Stimulated activated CD4-positive, alpha-beta T cell treated with anti-CD3 and anti-CD28 coated beads, Interleukin-12 subunit alpha, Interleukin-12 subunit beta, amount 100 ng/mL, for 4 hours (primary cell): Measurements from ENCODE around the gene PPP2R5D.
"Not testable (repeated sequence)": the region's sequence is repeated elsewhere in the genome, so short reads cannot be mapped to it uniquely, and the experiment has no call there.

ENCODE experiments used
- DNase-seq: peaks from one replicate; pipeline ENCODE4 v3.0.0-alpha.2; 2020

PPP2R5D gene

GRCh38 chr6:43033496-43034189 lies 49.3 kb downstream of the PPP2R5D start:
- no peak for DNase-seq

GRCh38 chr6:43034190-43034525 lies 49.8 kb downstream of the PPP2R5D start:
- no peak for DNase-seq

- DNase-seq: no peak
These were observed 51.3 kb downstream of the PPP2R5D start for GRCh38 chr6:43035495-43036194.

GRCh38 chr6:43036712-43037111 lies 52.3 kb downstream of the PPP2R5D start:
- DNase-seq: no peak

- no peak for DNase-seq
These were observed 52.8 kb downstream of the PPP2R5D start for GRCh38 chr6:43037197-43037596.

- no peak for DNase-seq
These were observed 53.3 kb downstream of the PPP2R5D start for GRCh38 chr6:43037706-43038105.

- DNase-seq: no peak
These were observed 54.4 kb downstream of the PPP2R5D start for GRCh38 chr6:43038727-43039126.

GRCh38 chr6:43040542-43041257 lies 56.3 kb downstream of the PPP2R5D start:
- no peak for DNase-seq

- not testable (repeated sequence) for DNase-seq
These were observed 57.1 kb downstream of the PPP2R5D start for GRCh38 chr6:43041475-43041874.

GRCh38 chr6:43043310-43043709 lies 58.9 kb downstream of the PPP2R5D start:
- no peak for DNase-seq

- DNase-seq: no peak
These were observed 61.1 kb downstream of the PPP2R5D start for GRCh38 chr6:43045371-43045930.

GRCh38 chr6:43047998-43048397 lies 63.6 kb downstream of the PPP2R5D start:
- no peak for DNase-seq

- DNase-seq: no peak
These were observed 66.6 kb downstream of the PPP2R5D start for GRCh38 chr6:43050981-43051380.

GRCh38 chr6:43052225-43052841 lies 68.0 kb downstream of the PPP2R5D start:
- DNase-seq: no peak

- DNase-seq: peak; percentile 39
These were observed 68.6 kb downstream of the PPP2R5D start for GRCh38 chr6:43052842-43053544.

- DNase-seq: peak; percentile 88
These were observed 69.3 kb downstream of the PPP2R5D start, which contains the start of gene CUL7 for GRCh38 chr6:43053545-43054205. CUL7 (minus strand) TSS chr6:43053851; CDS start chr6:43052788, 1,063 bp downstream.

GRCh38 chr6:43054206-43054943 lies 70.0 kb downstream of the PPP2R5D start:
- no peak for DNase-seq

- DNase-seq: no peak
These were observed 71.6 kb downstream of the PPP2R5D start for GRCh38 chr6:43055966-43056365.

- DNase-seq: no peak
These were observed 74.2 kb downstream of the PPP2R5D start for GRCh38 chr6:43058531-43058930.

- peak; percentile 96 for DNase-seq
These were observed 75.0 kb downstream of the PPP2R5D start, which contains the start of the genes KLC4 and MRPL2 for GRCh38 chr6:43059168-43060033. KLC4 (plus strand) TSS chr6:43059631; CDS start chr6:43061336, 1,705 bp downstream. MRPL2 (minus strand) TSS chr6:43059434; CDS start chr6:43059381, 53 bp downstream.
